SK-N-SH (cell line): ENCODE data around the gene CENPX. TPM values are rescaled to one million over a fixed set of nuclear protein-coding genes. Genes with fewer than 3 reads are reported as not detected.
A peak's percentile ranks its signal among the peaks of the same experiment; 100 is the strongest.

Experiments used
- CTCF ChIA-PET: fragments of 300-600, 350-600 bp; formaldehyde crosslinking; extraction: SDS; loops from one replicate; lab custom pipeline; 2021; lab: Yijun Ruan, JAX
- POLR2A ChIA-PET: fragments of 350-600 bp; sonication (Branson Sonifier 250); formaldehyde crosslinking; extraction: SDS; loops from one replicate; lab custom pipeline; 2020; ENCODE audit warnings: antibody characterized with exemption, inconsistent platforms; lab: Yijun Ruan, JAX
- DNase-seq: peaks from one replicate; pipeline ENCODE4 v3.0.0; 2012
- H2AFZ ChIP-seq: fragments of 200-600 bp; sonication (generic); 2 replicates; pipeline ENCODE4 v1.8.1; 2016; ENCODE audit warnings: antibody characterized with exemption, mild to moderate bottlenecking, low read depth
- H3F3A ChIP-seq: fragments of 200-600 bp; sonication (generic); replicated peaks from 2 replicates; pipeline ENCODE3; 2016; ENCODE audit warnings: antibody characterized with exemption, mild to moderate bottlenecking; ENCODE audit not compliant: insufficient read depth
- H3K27ac ChIP-seq, 2 experiments: fragments of 200-500 bp in 1 of 2; fragments of 200-600 bp in 1 of 2; sonication (Bioruptor generic) in 1 of 2; sonication (generic), shearing (Covaris generic) in 1 of 2; 2 replicates each; pipeline versions ENCODE4 v1.5.1 to v1.6.1; 2014 to 2016; ENCODE audit warnings: low read depth in 2 of 2, inconsistent platforms in 1 of 2, low read length in 1 of 2, mild to moderate bottlenecking in 1 of 2, mixed read lengths in 1 of 2
- H3K27me3 ChIP-seq: fragments of 200-600 bp; sonication (generic), shearing (Covaris generic); 2 replicates; pipeline ENCODE4 v1.6.1; 2016; ENCODE audit warnings: mixed run types; ENCODE audit not compliant: insufficient read depth
- H3K36me3 ChIP-seq, 2 experiments: fragments of 200-500 bp in 1 of 2; fragments of 200-600 bp in 1 of 2; sonication (Bioruptor generic) in 1 of 2; sonication (generic) in 1 of 2; replicated peaks in 1 of 2; 2 replicates each; pipeline versions ENCODE3 to v1.5.1; 2014 to 2016; ENCODE audit warnings: low read length in 1 of 2, mild to moderate bottlenecking in 1 of 2; ENCODE audit not compliant: insufficient read depth in 2 of 2, control insufficient read depth in 1 of 2
- H3K4me1 ChIP-seq, 2 experiments: fragments of 200-500 bp in 1 of 2; fragments of 200-600 bp in 1 of 2; sonication (Bioruptor generic) in 1 of 2; sonication (generic), shearing (Covaris generic) in 1 of 2; 2 replicates each; pipeline versions ENCODE4 v1.5.1 to v1.6.1; 2014 to 2016; ENCODE audit warnings: low read depth in 1 of 2, low read length in 1 of 2, mixed run types in 1 of 2; ENCODE audit not compliant: insufficient read depth in 2 of 2, control insufficient read depth in 1 of 2
- H3K4me2 ChIP-seq: fragments of 200-600 bp; sonication (generic), shearing (Covaris generic); 2 replicates; pipeline ENCODE4 v1.6.1; 2017; ENCODE audit warnings: mixed run types
- H3K4me3 ChIP-seq, 2 experiments: fragments of 200-500 bp in 1 of 2; fragments of 200-600 bp in 1 of 2; sonication (Bioruptor generic) in 1 of 2; sonication (generic), shearing (Covaris generic) in 1 of 2; 2 replicates each; pipeline versions ENCODE4 v1.5.1 to v1.8.1; 2014 to 2016; ENCODE audit warnings: low read depth in 2 of 2, inconsistent platforms in 1 of 2, low read length in 1 of 2, mild to moderate bottlenecking in 1 of 2, mixed read lengths in 1 of 2, moderate library complexity in 1 of 2
- H3K79me2 ChIP-seq: fragments of 200-600 bp; sonication (generic); 2 replicates; pipeline ENCODE4 v1.8.1; 2017; ENCODE audit warnings: mild to moderate bottlenecking; ENCODE audit not compliant: insufficient read depth
- H3K9ac ChIP-seq: fragments of 200-600 bp; sonication (generic); 2 replicates; pipeline ENCODE4 v1.6.1; 2017; ENCODE audit warnings: mixed run types
- H3K9me2 ChIP-seq: fragments of 200-600 bp; sonication (generic); 2 replicates; pipeline ENCODE4 v1.6.1; 2017; ENCODE audit warnings: mixed run types
- H3K9me3 ChIP-seq: fragments of 200-600 bp; sonication (generic); 2 replicates; pipeline ENCODE4 v1.6.1; 2017; ENCODE audit warnings: mixed run types, mild to moderate bottlenecking, moderate library complexity
- H4K20me1 ChIP-seq: fragments of 200-600 bp; sonication (generic); 2 replicates; pipeline ENCODE4 v1.6.1; 2017; ENCODE audit warnings: mild to moderate bottlenecking, mixed run types; ENCODE audit not compliant: insufficient read depth
- EP300 ChIP-seq, 2 experiments: IDR thresholded peaks; 2 replicates each; pipeline versions ENCODE4 v1.4.0 to v1.6.1; 2012; ENCODE audit warnings: borderline replicate concordance in 1 of 2, low read depth in 1 of 2, low read length in 1 of 2
- EZH2phosphoT487 ChIP-seq: fragments of 200-600 bp; sonication (generic); IDR thresholded peaks from 2 replicates; pipeline ENCODE4 v1.6.1; 2017; ENCODE audit warnings: low read depth, mixed run types, mild to moderate bottlenecking, antibody characterized with exemption, moderate library complexity, borderline replicate concordance
- FOXM1 ChIP-seq: IDR thresholded peaks from 2 replicates; pipeline ENCODE4 v1.4.0; 2012; ENCODE audit warnings: low read depth, mild to moderate bottlenecking
- MEF2A ChIP-seq: IDR thresholded peaks from 2 replicates; pipeline ENCODE4 v1.4.0; 2012; ENCODE audit warnings: low read depth, borderline replicate concordance
- MXI1 ChIP-seq: IDR thresholded peaks from 2 replicates; pipeline ENCODE4 v1.6.1; 2012; ENCODE audit warnings: mild to moderate bottlenecking, low read depth, low read length, improper control_type of control experiment
- NFIC ChIP-seq: IDR thresholded peaks from 2 replicates; pipeline ENCODE4 v1.4.0; 2012; ENCODE audit warnings: borderline replicate concordance
- NRF1 ChIP-seq: IDR thresholded peaks from 2 replicates; pipeline ENCODE4 v1.6.1; 2012; ENCODE audit warnings: low read depth, mild to moderate bottlenecking, low read length
- POLR2AphosphoS5 ChIP-seq: IDR thresholded peaks from 2 replicates; pipeline ENCODE4 v1.6.1; 2012; ENCODE audit warnings: low read depth, low read length
- RCOR1 ChIP-seq: fragments of 150-350 bp; IDR thresholded peaks from 2 replicates; pipeline ENCODE4 v1.6.1; 2017; ENCODE audit warnings: antibody characterized with exemption, low read length
- RXRA ChIP-seq: IDR thresholded peaks from 2 replicates; pipeline ENCODE4 v1.4.0; 2012; ENCODE audit warnings: low read depth, mild to moderate bottlenecking, borderline replicate concordance
- SMC3 ChIP-seq: IDR thresholded peaks from 2 replicates; pipeline ENCODE4 v1.6.1; 2012; ENCODE audit warnings: low read depth, low read length, improper control_type of control experiment
- TAF1 ChIP-seq: IDR thresholded peaks from 2 replicates; pipeline ENCODE4 v1.6.1; 2012; ENCODE audit warnings: low read depth, mild to moderate bottlenecking, low read length, moderate library complexity, borderline replicate concordance
- TCF12 ChIP-seq: IDR thresholded peaks from 2 replicates; pipeline ENCODE4 v1.4.0; 2012
- YY1 ChIP-seq: IDR thresholded peaks from 2 replicates; pipeline ENCODE4 v1.4.0; 2012; ENCODE audit warnings: low read depth, mild to moderate bottlenecking
- WGBS: methylation state at CpG from one replicate; pipeline ENCODE4 v1.1.6; 2017; ENCODE audit warnings: low lambda C conversion rate; 5-methylcytosine and 5-hydroxymethylcytosine counted together
- polyA plus RNA-seq, 3 experiments: library from polyadenylated mRNA; depleted of rRNA; stranded (reverse); fragments of >200 nt; gene quantifications; 2 replicates each; pipeline ENCODE4 v1.2.3, GENCODE V29; 2012
- TF ChIP-seq, protein P1 (sequence below): fragments of 150-350 bp; IDR thresholded peaks from 2 replicates; pipeline ENCODE4 v1.6.1; 2016; ENCODE audit warnings: mild to moderate bottlenecking, low read depth, low read length
- TF ChIP-seq, protein P2 (sequence below): IDR thresholded peaks from 2 replicates; pipeline ENCODE4 v1.4.0; 2012; ENCODE audit warnings: low read depth, borderline replicate concordance
- TF ChIP-seq, protein P3 (sequence below): fragments of 150-350 bp; IDR thresholded peaks from 2 replicates; pipeline ENCODE4 v1.6.1; 2017; ENCODE audit warnings: antibody characterized with exemption, low read length, low read depth, borderline replicate concordance
- TF ChIP-seq, protein P4 (sequence below): IDR thresholded peaks from 2 replicates; pipeline ENCODE4; 2012

Gene CENPX
- polyA plus RNA-seq, 1 of the 3 experiments (the other 2 are of a cell fraction) = 255 TPM

DNA sequence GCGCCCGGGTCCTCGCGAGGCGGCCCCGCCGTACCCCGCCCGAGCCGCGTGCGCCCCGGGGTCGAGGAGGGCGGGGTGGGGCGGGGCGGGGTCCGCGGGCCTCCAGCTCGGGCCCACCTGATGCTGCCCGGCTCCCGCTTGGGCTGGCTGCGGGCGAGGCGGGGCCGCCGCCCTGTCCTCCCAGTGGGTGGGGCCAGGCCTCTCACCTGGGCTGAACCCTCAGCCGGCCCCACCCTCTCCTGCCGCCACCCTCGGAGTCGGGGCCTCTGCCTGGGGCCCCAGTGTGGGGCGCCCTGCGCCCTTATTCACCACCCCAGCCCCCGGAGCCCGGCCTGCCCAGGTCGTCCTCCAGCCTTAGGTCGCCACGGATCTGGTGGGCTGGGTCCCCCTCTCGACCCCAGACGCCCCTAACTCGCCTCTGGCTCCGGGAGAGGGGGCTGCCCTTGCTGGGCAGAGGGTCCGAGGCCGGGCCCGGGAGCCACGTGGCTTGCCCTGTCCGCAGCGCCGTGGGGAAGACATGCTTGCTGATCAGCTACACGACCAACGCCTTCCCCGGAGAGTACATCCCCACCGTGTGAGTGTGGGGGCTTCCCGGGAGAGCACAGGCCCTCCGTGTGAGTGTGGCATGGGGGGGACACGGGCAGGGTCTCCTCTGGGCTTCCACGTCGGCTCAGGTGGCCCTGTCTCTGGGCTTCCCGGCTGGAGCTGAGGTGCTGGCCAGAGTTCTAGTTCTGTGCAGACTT, 9.4 kb upstream of the CENPX start:
- peak; percentile 85 for DNase-seq
- H3K27me3 ChIP-seq = no peaks in the 10 kb centered on the region
- peaks cover 4% of the 10 kb centered on the region; the same call in 1 of the 2 replicates for H4K20me1 ChIP-seq
- H3K36me3 ChIP-seq = peaks cover 5 to 15% of the 10 kb centered on the region in 2 experiments
- H3K4me1 ChIP-seq = peaks cover 7 to 29% of the 10 kb centered on the region in 2 experiments
- peak overlapping the region; percentile 57 to 62; a peak in 3 of 4 replicates for H3K4me3 ChIP-seq
- H3K9ac ChIP-seq = peak overlapping the region; percentile 31; the same call in 1 of the 2 replicates
- peak overlapping the region in 1 of 2 experiments; percentile 62; a peak in 2 of 4 replicates for H3K27ac ChIP-seq
- ChIA-PET POLR2A (interaction anchor here (0.9 to 3.4 kb wide), 3 partner anchors 10 to 123 kb away, joined by 3 to 9 read pairs (median 7); partner anchors contain the start of genes CENPX and LRRC45), CTCF (interaction anchor here (0.8 to 35.7 kb wide), 15 partner anchors 11 to 163 kb away, joined by 3 to 1216 read pairs (median 14); partner anchors contain the start of genes CENPX, LRRC45, MAFG and NOTUM)
- no peaks in the 10 kb centered on the region for H3K9me2 ChIP-seq
- 17% methylated on average over 11 of the region's 59 CpGs for WGBS
- H3F3A ChIP-seq = peaks cover 34% of the 10 kb centered on the region
- TF ChIP-seq, protein P1, sequence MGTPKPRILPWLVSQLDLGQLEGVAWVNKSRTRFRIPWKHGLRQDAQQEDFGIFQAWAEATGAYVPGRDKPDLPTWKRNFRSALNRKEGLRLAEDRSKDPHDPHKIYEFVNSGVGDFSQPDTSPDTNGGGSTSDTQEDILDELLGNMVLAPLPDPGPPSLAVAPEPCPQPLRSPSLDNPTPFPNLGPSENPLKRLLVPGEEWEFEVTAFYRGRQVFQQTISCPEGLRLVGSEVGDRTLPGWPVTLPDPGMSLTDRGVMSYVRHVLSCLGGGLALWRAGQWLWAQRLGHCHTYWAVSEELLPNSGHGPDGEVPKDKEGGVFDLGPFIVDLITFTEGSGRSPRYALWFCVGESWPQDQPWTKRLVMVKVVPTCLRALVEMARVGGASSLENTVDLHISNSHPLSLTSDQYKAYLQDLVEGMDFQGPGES = no peak
- peak; percentile 62 for TF ChIP-seq MXI1
- no peak for TF ChIP-seq YY1
- H3K4me2 ChIP-seq = peak overlapping the region; percentile 81
- H2AFZ ChIP-seq = no peak overlapping the region
- no peaks in the 10 kb centered on the region for H3K9me3 ChIP-seq
- no peaks in the 10 kb centered on the region for H3K79me2 ChIP-seq

DNA sequence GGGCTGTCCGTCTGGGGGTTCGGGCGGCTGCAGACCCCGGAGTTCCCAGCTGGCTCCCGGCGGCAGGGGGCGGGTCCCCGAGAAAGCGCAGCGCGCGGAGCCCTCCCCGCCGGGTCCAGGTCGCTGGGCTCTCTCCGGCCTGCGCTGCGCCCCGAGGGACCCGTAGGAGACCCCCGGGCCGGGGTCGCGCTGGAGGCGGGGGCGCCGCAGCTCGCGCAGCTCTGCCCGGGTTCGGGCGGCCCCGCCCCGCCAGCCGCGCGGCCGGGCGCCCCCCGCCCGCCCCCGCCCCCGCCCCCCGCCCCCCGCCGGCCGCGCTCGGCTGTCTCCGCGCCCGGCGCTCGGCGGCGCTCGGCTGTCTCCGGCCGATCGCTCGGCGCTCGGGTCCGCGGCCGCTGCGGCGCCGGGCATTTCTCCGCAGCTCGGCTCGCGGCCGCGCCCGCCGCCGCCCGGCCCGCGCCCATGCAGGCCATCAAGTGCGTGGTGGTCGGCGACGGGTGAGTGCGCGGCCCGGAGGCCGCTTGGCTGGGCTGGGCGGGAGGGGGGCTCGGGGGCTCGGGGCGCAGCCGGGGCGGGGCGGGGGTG, 8.7 kb upstream of the CENPX start, which contains the start of gene RAC3:
RAC3 (plus strand) TSS at position 376 of the 582 bp plus-strand sequence; CDS start at position 460, 84 bp downstream.
- CTCF ChIA-PET = interaction anchor here (0.8 to 35.7 kb wide), 24 partner anchors 8 to 326 kb away, joined by 3 to 1216 read pairs (median 14); partner anchors contain the start of genes ASPSCR1, CCDC57, CENPX and DCXR
- peak within 1 kb of the TSS; percentile 31; the same call in 1 of the 2 replicates for H3K9ac ChIP-seq

More for the DNA sequence above, 8.7 kb upstream of the CENPX start, which contains the start of gene RAC3:
- TF ChIP-seq, protein P2, sequence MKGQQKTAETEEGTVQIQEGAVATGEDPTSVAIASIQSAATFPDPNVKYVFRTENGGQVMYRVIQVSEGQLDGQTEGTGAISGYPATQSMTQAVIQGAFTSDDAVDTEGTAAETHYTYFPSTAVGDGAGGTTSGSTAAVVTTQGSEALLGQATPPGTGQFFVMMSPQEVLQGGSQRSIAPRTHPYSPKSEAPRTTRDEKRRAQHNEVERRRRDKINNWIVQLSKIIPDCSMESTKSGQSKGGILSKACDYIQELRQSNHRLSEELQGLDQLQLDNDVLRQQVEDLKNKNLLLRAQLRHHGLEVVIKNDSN = no peak
- TF ChIP-seq SMC3 = no peak
- TF ChIP-seq POLR2AphosphoS5 = no peak
- TF ChIP-seq EP300 (IDR thresholded peaks at IDR 0.05; ENCODE audit: borderline replicate concordance in 1 of 2, low read depth in 1 of 2, low read length in 1 of 2) = no peak
- no peak for TF ChIP-seq EZH2phosphoT487
- TF ChIP-seq FOXM1 = no peak
- TF ChIP-seq TAF1 = no peak
- TF ChIP-seq MEF2A = no peak
- TF ChIP-seq, protein P1 = no peak
- TF ChIP-seq, protein P3, sequence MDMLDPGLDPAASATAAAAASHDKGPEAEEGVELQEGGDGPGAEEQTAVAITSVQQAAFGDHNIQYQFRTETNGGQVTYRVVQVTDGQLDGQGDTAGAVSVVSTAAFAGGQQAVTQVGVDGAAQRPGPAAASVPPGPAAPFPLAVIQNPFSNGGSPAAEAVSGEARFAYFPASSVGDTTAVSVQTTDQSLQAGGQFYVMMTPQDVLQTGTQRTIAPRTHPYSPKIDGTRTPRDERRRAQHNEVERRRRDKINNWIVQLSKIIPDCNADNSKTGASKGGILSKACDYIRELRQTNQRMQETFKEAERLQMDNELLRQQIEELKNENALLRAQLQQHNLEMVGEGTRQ = no peak
- no peak for TF ChIP-seq RXRA
- TF ChIP-seq TCF12 = no peak
- TF ChIP-seq NRF1 = no peak
- no peak for TF ChIP-seq NFIC
- TF ChIP-seq RCOR1 = no peak
- TF ChIP-seq, protein P4, sequence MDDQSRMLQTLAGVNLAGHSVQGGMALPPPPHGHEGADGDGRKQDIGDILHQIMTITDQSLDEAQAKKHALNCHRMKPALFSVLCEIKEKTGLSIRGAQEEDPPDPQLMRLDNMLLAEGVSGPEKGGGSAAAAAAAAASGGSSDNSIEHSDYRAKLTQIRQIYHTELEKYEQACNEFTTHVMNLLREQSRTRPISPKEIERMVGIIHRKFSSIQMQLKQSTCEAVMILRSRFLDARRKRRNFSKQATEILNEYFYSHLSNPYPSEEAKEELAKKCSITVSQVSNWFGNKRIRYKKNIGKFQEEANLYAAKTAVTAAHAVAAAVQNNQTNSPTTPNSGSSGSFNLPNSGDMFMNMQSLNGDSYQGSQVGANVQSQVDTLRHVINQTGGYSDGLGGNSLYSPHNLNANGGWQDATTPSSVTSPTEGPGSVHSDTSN = no peak
- H3K79me2 ChIP-seq = no peaks in the 10 kb centered on the region
- peaks cover 2 to 24% of the 10 kb centered on the region in 2 experiments; a peak in 3 of 4 replicates for H3K4me1 ChIP-seq
- peak within 1 kb of the TSS; percentile 57 to 62 for H3K4me3 ChIP-seq
- DNase-seq = peak; percentile 93
- H2AFZ ChIP-seq = peak within 1 kb of the TSS; percentile 72; the same call in 1 of the 2 replicates
- H4K20me1 ChIP-seq = peaks cover 4% of the 10 kb centered on the region; the same call in 1 of the 2 replicates
- POLR2A ChIA-PET = interaction anchor here (0.8 to 3.4 kb wide), 8 partner anchors 9 to 124 kb away, joined by 3 to 11 read pairs (median 5); partner anchors contain the start of genes CENPX, FASN and LRRC45
- no peaks in the 10 kb centered on the region for H3K9me2 ChIP-seq
- no peaks in the 10 kb centered on the region for H3K27me3 ChIP-seq
- H3K4me2 ChIP-seq = peak within 1 kb of the TSS; percentile 90
- H3K9me3 ChIP-seq = no peaks in the 10 kb centered on the region
- H3F3A ChIP-seq = peaks cover 29% of the 10 kb centered on the region
- 0% methylated on average over 13 of the region's 96 CpGs for WGBS
- H3K27ac ChIP-seq = peak within 1 kb of the TSS in 1 of 2 experiments; percentile 85; a peak in 2 of 4 replicates
- peaks cover 5 to 17% of the 10 kb centered on the region in 2 experiments for H3K36me3 ChIP-seq
